Spleen (tissue), 11 donors: ENCODE data around the gene GJD2. TPM values are rescaled to one million over a fixed set of nuclear protein-coding genes. Genes with fewer than 3 reads are reported as not detected.

ENCODE experiments used
- DNase-seq: peaks from one replicate; pipeline ENCODE4 v3.0.0-alpha.2; 2020
- H3K27ac ChIP-seq, 8 donors: fragments of 200-600 bp; sonication (generic) in 7 of 8; 1 replicate in 4 of 8; 2 replicates in 4 of 8; pipeline versions ENCODE4 v1.5.0 to v1.8.0; 2016 to 2021; ENCODE audit warnings: inconsistent platforms in 4 of 8, mild to moderate bottlenecking in 4 of 8, moderate library complexity in 1 of 8
- H3K27me3 ChIP-seq, 7 donors: fragments of 200-600 bp; sonication (generic) in 6 of 7; replicated peaks in 1 of 7; 1 replicate in 4 of 7; 2 replicates in 3 of 7; pipeline versions ENCODE4 v1.5.0 to v1.8.0; 2016 to 2021; ENCODE audit warnings: inconsistent platforms in 3 of 7, mild to moderate bottlenecking in 1 of 7
- H3K36me3 ChIP-seq, 6 donors: fragments of 200-600 bp; sonication (generic) in 5 of 6; 1 replicate in 4 of 6; 2 replicates in 2 of 6; pipeline versions ENCODE4 v1.5.0 to v1.8.0; 2016 to 2021; ENCODE audit warnings: inconsistent platforms in 2 of 6
- H3K4me1 ChIP-seq, 6 donors: fragments of 200-600 bp; sonication (generic) in 5 of 6; 1 replicate in 3 of 6; 2 replicates in 3 of 6; pipeline versions ENCODE4 v1.5.0 to v1.8.0; 2016 to 2021; ENCODE audit warnings: inconsistent platforms in 3 of 6
- H3K4me3 ChIP-seq, 8 donors: fragments of 200-600 bp; sonication (generic) in 7 of 8; 1 replicate in 4 of 8; 2 replicates in 4 of 8; pipeline versions ENCODE4 v1.5.0 to v1.8.0; 2016 to 2021; ENCODE audit warnings: inconsistent platforms in 4 of 8, mild to moderate bottlenecking in 4 of 8, moderate library complexity in 2 of 8
- H3K9me3 ChIP-seq, 8 donors: fragments of 200-600 bp; sonication (generic) in 7 of 8; 1 replicate in 4 of 8; 2 replicates in 4 of 8; pipeline versions ENCODE4 v1.5.0 to v1.8.0; 2016 to 2021; ENCODE audit warnings: inconsistent platforms in 4 of 8
- POLR2A ChIP-seq, 3 donors: fragments of 450-650 bp; IDR thresholded peaks; one replicate each; pipeline ENCODE4 v1.5.1; 2017; ENCODE audit warnings: antibody characterized with exemption in 3 of 3, mild to moderate bottlenecking in 1 of 3
- POLR2AphosphoS5 ChIP-seq, 3 donors: sonication (generic); formaldehyde crosslinking; IDR thresholded peaks; one replicate each; pipeline ENCODE4 v1.5.1; 2017; ENCODE audit warnings: antibody characterized with exemption in 3 of 3
- WGBS, 5 donors: extraction: QIAGEN DNeasy Blood & Tissue Kit in 3 of 5; methylation state at CpG; one replicate each; pipeline versions ENCODE4 v1.1.5 to v1.1.7; 2013 to 2018; 5-methylcytosine and 5-hydroxymethylcytosine counted together
- intact Hi-C: fragments of 100-400 bp; cut with DNase I; formaldehyde crosslinking; loops from one replicate; pipeline ENCODE4 v1.15.0; 2023; ENCODE audit warnings: low total_unique reads
- polyA plus RNA-seq, 3 donors: library from polyadenylated mRNA; stranded (reverse); fragments of 200-250 nt; gene quantifications; one replicate each; pipeline ENCODE4 v1.2.1, GENCODE V29; 2013
- total RNA-seq, 7 donors: library from RNA; depleted of rRNA in 3 of 7; stranded (reverse); fragments of >200 nt in 3 of 7; fragmentation: NEBNext Ultra II Directional in 4 of 7; extraction: Animal tissue kit (Norgen Biotek cat#: 25700) in 4 of 7; gene quantifications; one replicate each; pipeline versions ENCODE4 v1.1.0 to v1.2.1, GENCODE V29; 2016 to 2021
- TF ChIP-seq, protein P1 (sequence below), 11 experiments: fragments of 200-600 bp in 7 of 11; fragments of 450-650 bp in 4 of 11; sonication (generic) in 4 of 11; IDR thresholded peaks in 8 of 11; conservative IDR thresholded peaks in 3 of 11; 1 replicate in 7 of 11; 2 replicates in 4 of 11; pipeline versions ENCODE4 v1.4.0 to v1.8.0; 2016 to 2021; ENCODE audit warnings: antibody characterized with exemption in 11 of 11, inconsistent platforms in 4 of 11, mild to moderate bottlenecking in 1 of 11
- donor health status: healthy with polysubstance abuse.
- donor health status: DM: no; HTN: no; CAD: no; lungs with moderate emphysema.
- donor health status: DM: no; HTN: no; CAD: no.
- donor health status: Bipolar disorder and iron deficiency.
- donor health status: healthy.
- donor health status: DM: no; HTN: no; CAD: no.
- donor health status: DM: yes; HTN: yes; CAD: no.

GJD2 gene
- total and polyA plus RNA-seq, 10 donors, result 0.02 TPM; not detected in 9

DNA sequence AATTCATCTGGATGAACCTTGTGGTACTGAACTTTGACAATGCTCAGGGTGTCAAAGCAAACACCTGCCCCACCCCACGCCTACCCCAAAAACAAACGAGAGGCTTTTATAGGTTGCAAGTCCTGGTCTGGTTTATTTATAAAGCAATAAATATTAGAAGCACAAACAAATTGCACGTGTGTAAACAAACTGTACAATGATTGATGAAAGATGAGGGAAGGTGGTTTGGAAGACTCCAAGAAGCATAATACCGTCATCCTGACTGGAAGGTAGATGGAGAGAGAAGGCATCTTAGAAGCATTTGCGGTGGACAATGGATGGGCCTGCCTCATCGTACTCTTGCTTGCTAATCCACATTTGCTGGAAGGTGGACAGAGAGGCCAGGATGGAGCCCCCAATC lies 35.3 kb upstream of the GJD2 start:
- TF ChIP-seq POLR2AphosphoS5 (IDR thresholded peaks at IDR 0.05), result no peak
- TF ChIP-seq POLR2A (IDR thresholded peaks at IDR 0.05), result no peak
- TF ChIP-seq, protein P1, sequence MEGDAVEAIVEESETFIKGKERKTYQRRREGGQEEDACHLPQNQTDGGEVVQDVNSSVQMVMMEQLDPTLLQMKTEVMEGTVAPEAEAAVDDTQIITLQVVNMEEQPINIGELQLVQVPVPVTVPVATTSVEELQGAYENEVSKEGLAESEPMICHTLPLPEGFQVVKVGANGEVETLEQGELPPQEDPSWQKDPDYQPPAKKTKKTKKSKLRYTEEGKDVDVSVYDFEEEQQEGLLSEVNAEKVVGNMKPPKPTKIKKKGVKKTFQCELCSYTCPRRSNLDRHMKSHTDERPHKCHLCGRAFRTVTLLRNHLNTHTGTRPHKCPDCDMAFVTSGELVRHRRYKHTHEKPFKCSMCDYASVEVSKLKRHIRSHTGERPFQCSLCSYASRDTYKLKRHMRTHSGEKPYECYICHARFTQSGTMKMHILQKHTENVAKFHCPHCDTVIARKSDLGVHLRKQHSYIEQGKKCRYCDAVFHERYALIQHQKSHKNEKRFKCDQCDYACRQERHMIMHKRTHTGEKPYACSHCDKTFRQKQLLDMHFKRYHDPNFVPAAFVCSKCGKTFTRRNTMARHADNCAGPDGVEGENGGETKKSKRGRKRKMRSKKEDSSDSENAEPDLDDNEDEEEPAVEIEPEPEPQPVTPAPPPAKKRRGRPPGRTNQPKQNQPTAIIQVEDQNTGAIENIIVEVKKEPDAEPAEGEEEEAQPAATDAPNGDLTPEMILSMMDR (IDR thresholded peaks at IDR 0.05 in 8 of 11, conservative IDR thresholded peaks at IDR 0.05 in 3 of 11), result no peak
- no peaks in the 10 kb centered on the region for H3K36me3 ChIP-seq
- H3K4me1 ChIP-seq, result peaks cover 0 to 5% (median under 1%) of the 10 kb centered on the region in 6 donors
- 70 to 84% (median 80%) methylated on average over 6 of the region's 6 CpGs for WGBS, 5 donors
- no peaks in the 10 kb centered on the region for H3K9me3 ChIP-seq
- H3K27me3 ChIP-seq, result peaks cover 0 to 38% (median 13%) of the 10 kb centered on the region in 7 donors
- intact Hi-C loops, result no loop called here
- DNase-seq, result no peak
- H3K27ac ChIP-seq, result no peak overlapping the region
- no peak overlapping the region for H3K4me3 ChIP-seq

DNA sequence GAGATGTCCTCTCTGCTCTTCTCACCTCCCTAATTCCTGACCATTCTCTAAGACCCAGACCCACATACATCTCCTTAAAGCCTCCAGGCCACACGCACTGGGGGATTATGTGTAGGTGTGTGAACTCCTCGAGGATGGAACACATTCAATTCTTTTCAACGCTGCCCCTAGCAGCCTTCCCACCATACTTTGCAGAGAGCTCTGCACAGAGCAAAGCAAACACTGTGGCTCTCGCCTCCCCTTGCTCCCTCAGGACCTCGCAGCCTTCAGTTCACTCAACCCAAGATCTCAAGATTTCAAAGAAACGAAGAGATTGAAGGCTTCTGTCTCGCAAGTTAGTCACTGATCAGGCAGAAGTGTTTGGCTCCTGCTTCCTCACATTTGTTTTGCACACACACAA lies 34.5 kb upstream of the GJD2 start:
- WGBS, 5 donors, result 74 to 88% (median 78%) methylated on average over 7 of the region's 7 CpGs
- H3K4me3 ChIP-seq, result no peak overlapping the region
- TF ChIP-seq, protein P1 (IDR thresholded peaks at IDR 0.05 in 8 of 11, conservative IDR thresholded peaks at IDR 0.05 in 3 of 11), result no peak
- TF ChIP-seq POLR2A (IDR thresholded peaks at IDR 0.05), result no peak
- TF ChIP-seq POLR2AphosphoS5 (IDR thresholded peaks at IDR 0.05), result no peak

DNA sequence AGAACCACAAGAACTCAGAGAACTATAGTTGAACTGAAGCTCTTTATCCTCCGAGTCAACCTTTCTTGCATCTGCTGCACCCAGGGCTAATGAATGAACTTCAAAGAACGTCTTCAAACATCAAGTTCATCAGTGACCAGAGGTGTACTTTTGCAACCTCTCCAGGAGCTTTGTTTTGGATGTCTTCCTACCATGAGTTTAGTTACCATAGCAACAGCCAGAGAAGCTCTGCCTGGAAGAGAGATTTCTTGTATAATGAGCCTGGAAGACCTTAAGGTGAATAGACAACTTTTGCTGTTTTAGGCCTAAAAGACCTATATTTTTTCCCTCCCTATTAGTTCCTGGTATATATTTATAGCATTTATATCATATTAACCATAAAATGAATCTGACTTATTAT lies 31.4 kb upstream of the GJD2 start:
- Histone ChIP-seq H3K27ac (no peak overlapping the region), H3K4me1 (no peaks in the 10 kb centered on the region), H3K4me3 (no peak overlapping the region), H3K27me3 (peaks cover 0 to 15% (median 0%) of the 10 kb centered on the region in 7 donors), H3K9me3 (peaks cover 0 to 5% (median under 1%) of the 10 kb centered on the region in 8 donors), H3K36me3 (no peaks in the 10 kb centered on the region)
- TF ChIP-seq POLR2A (IDR thresholded peaks at IDR 0.05) (no peak), POLR2AphosphoS5 (IDR thresholded peaks at IDR 0.05) (no peak)
- TF ChIP-seq, protein P1 (IDR thresholded peaks at IDR 0.05 in 8 of 11, conservative IDR thresholded peaks at IDR 0.05 in 3 of 11), result no peak
- intact Hi-C loops, result no loop called here
- WGBS, 5 donors, result 76 to 86% (median 83%) methylated on average over 2 of the region's 2 CpGs
- no peak for DNase-seq

More for the DNA sequence above, 34.5 kb upstream of the GJD2 start:
- no peaks in the 10 kb centered on the region for H3K9me3 ChIP-seq
- no peaks in the 10 kb centered on the region for H3K4me1 ChIP-seq
- H3K27ac ChIP-seq, result no peak overlapping the region
- intact Hi-C loops, result no loop called here
- no peak for DNase-seq
- no peaks in the 10 kb centered on the region for H3K36me3 ChIP-seq
- H3K27me3 ChIP-seq, result peaks cover 0 to 33% (median 6%) of the 10 kb centered on the region in 7 donors

DNA sequence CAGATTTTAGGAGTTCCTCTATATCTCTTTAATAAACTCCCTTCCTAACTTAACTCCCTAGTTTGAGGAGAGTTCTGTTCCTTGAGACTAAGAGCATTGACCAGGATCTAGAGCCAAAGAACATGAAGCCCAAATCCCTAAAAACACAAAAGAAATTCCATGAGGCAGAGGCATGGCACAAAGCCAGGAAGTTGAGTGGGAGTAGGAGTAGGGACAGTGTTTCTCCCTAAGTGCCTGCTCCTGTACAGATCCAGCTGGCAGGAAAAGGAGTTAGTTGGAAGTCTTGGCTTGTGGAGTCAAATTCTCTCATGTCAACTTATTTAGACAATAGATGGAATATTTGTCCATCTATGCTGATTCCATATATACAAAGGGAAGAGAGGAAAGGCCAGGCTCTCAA lies 29.2 kb upstream of the GJD2 start:
- H3K27ac ChIP-seq, result no peak overlapping the region
- intact Hi-C loops, result no loop called here
- H3K4me3 ChIP-seq, result no peak overlapping the region
- H3K27me3 ChIP-seq, result peaks cover 0 to 11% (median 0%) of the 10 kb centered on the region in 7 donors
- H3K36me3 ChIP-seq, result no peaks in the 10 kb centered on the region
- peaks cover 0 to 16% (median 7%) of the 10 kb centered on the region in 8 donors for H3K9me3 ChIP-seq
- DNase-seq, result no peak
- TF ChIP-seq POLR2A (IDR thresholded peaks at IDR 0.05), result no peak
- TF ChIP-seq, protein P1 (IDR thresholded peaks at IDR 0.05 in 8 of 11, conservative IDR thresholded peaks at IDR 0.05 in 3 of 11), result no peak
- no peak for TF ChIP-seq POLR2AphosphoS5 (IDR thresholded peaks at IDR 0.05)
- no peaks in the 10 kb centered on the region for H3K4me1 ChIP-seq
